ENCODE results near the gene FHIT.
"Not testable (repeated sequence)": the region's sequence is repeated elsewhere in the genome, so short reads cannot be mapped to it uniquely, and the experiment has no call there.

FHIT gene

GRCh38 chr3:60703956-60704736, 547.1 kb downstream of the FHIT start:
- DNase-seq (ENCODE audit: low read depth): peak; percentile 59

GRCh38 chr3:60703008-60703407, 548.2 kb downstream of the FHIT start:
- no peak for DNase-seq (ENCODE audit: low read depth)

GRCh38 chr3:60698117-60698516, 553.1 kb downstream of the FHIT start:
- no peak for DNase-seq (ENCODE audit: low read depth)

GRCh38 chr3:60697132-60697531, 554.1 kb downstream of the FHIT start:
- no peak for DNase-seq (ENCODE audit: low read depth)

- DNase-seq (ENCODE audit: low read depth): no peak
Measured at GRCh38 chr3:60696428-60697125, 554.7 kb downstream of the FHIT start.

- no peak for DNase-seq (ENCODE audit: low read depth)
Measured at GRCh38 chr3:60675424-60675823, 575.8 kb downstream of the FHIT start.

- no peak for DNase-seq (ENCODE audit: low read depth)
Measured at GRCh38 chr3:60674870-60675269, 576.4 kb downstream of the FHIT start.

GRCh38 chr3:60673123-60673522, 578.1 kb downstream of the FHIT start:
- no peak for DNase-seq (ENCODE audit: low read depth)

GRCh38 chr3:60672337-60672736, 578.9 kb downstream of the FHIT start:
- not testable (repeated sequence) for DNase-seq (ENCODE audit: low read depth)

- DNase-seq (ENCODE audit: low read depth): no peak
Measured at GRCh38 chr3:60669636-60670035, 581.6 kb downstream of the FHIT start.

- DNase-seq (ENCODE audit: low read depth): no peak
Measured at GRCh38 chr3:60660026-60660425, 591.2 kb downstream of the FHIT start.

GRCh38 chr3:60659098-60659497, 592.2 kb downstream of the FHIT start:
- DNase-seq (ENCODE audit: low read depth): no peak

GRCh38 chr3:60657972-60658371, 593.3 kb downstream of the FHIT start:
- DNase-seq (ENCODE audit: low read depth): no peak

GRCh38 chr3:60652829-60653228, 598.4 kb downstream of the FHIT start:
- no peak for DNase-seq (ENCODE audit: low read depth)

GRCh38 chr3:60651799-60652198, 599.5 kb downstream of the FHIT start:
- DNase-seq (ENCODE audit: low read depth): no peak

- no peak for DNase-seq (ENCODE audit: low read depth)
Measured at GRCh38 chr3:60650171-60650570, 601.1 kb downstream of the FHIT start.

- DNase-seq (ENCODE audit: low read depth): no peak
Measured at GRCh38 chr3:60645801-60646200, 605.5 kb downstream of the FHIT start.

- no peak for DNase-seq (ENCODE audit: low read depth)
Measured at GRCh38 chr3:60643831-60644230, 607.4 kb downstream of the FHIT start.

GRCh38 chr3:60641354-60641753, 609.9 kb downstream of the FHIT start:
- DNase-seq (ENCODE audit: low read depth): no peak

- DNase-seq (ENCODE audit: low read depth): no peak
Measured at GRCh38 chr3:60636846-60637245, 614.4 kb downstream of the FHIT start.

- DNase-seq (ENCODE audit: low read depth): peak; percentile 64
Measured at GRCh38 chr3:60633644-60634043, 617.6 kb downstream of the FHIT start.

GRCh38 chr3:60631509-60631908, 619.7 kb downstream of the FHIT start:
- no peak for DNase-seq (ENCODE audit: low read depth)

GRCh38 chr3:60630953-60631352, 620.3 kb downstream of the FHIT start:
- no peak for DNase-seq (ENCODE audit: low read depth)

GRCh38 chr3:60629816-60630215, 621.4 kb downstream of the FHIT start:
- no peak for DNase-seq (ENCODE audit: low read depth)
